ENCODE results near the gene TP53RK.

TP53RK gene

DNA sequence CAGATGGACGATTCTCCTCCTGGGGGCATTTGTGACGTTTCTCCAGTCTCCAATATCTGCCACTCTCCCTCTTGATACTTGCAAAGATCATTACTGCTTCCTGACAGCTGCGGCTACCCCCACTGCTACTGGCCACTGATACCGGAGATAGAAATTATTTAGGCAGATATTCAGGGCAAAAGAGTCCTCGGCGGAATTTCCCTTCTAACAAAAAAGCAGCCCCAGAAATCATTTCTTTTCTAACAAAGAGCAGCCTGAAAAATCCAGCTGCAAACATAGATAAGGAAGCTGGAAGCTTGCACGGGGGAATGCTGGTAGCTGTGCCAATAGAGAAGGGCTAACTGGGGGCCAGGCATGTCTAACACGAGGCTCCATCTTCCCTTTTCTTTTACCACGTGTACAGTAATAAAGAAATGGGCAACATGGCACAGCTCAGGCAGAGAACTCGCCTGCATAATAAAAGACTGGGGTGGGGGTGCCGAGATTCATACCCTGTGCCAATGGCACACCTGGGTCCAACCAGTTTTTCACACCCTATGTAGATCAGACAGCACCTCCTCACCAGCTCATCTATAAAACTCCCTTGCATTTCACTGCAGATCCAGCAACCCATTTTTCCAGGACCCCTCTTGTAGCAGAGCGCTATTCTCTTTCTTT lies 6.1 kb downstream of the TP53RK start (continued):
- TF ChIP-seq ZNF624 (tag by site-specific recombination; IDR thresholded peaks at IDR 0.05) (no peak), ZNF549 (tag by site-specific recombination; IDR thresholded peaks at IDR 0.05) (no peak), ZNF175 (tag by site-specific recombination; IDR thresholded peaks at IDR 0.05) (no peak), WT1 (tag by site-specific recombination; IDR thresholded peaks at IDR 0.05) (no peak), REPIN1 (tag by site-specific recombination; IDR thresholded peaks at IDR 0.05; ENCODE audit: low read depth) (no peak), ZNF391 (tag by site-specific recombination; IDR thresholded peaks at IDR 0.05; ENCODE audit: borderline replicate concordance, low read depth) (no peak), ZSCAN30 (tag by site-specific recombination; IDR thresholded peaks at IDR 0.05) (no peak)

DNA sequence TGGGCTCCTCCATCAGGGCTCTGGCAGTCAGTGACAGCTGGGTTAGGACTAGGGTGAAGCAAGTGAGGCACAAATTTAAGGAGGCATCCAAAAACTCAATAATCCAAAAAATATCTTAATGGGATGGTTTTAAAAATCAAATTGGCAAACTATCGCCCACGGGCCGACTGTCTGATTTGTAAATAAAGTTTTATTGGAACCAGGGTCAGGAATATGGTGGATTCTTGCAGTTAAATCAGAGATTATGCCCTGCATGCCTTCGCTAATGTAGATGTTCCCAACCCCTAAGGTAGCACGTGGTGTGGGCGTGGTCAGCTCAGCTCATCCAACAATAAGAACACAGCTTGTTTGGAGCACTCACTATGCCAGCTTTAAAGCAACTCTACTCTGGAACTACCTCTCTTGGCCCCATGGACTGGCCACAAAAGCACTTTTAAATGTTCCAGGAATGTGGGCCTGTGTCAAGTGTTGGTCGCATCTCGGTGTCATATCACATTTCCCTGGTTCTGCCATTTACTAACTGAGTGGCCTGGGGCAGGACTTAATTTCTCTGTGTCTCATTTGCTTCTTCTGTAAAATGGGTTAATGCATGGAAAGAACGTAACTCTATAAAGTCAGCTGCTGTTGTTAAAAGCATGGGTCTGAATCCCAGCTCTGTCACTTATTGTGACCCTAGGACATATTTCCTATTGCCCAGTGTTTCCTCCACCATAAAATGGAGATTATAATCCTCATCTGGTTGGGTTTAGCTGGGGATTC lies 7.0 kb downstream of the TP53RK start:
- ChIA-PET POLR2A (no interaction called here), CTCF (interaction anchor here (0.5 to 4.7 kb wide), 15 partner anchors 8 to 1154 kb away, joined by 3 to 45 read pairs (median 4); no protein-coding TSS in a partner anchor)

DNA sequence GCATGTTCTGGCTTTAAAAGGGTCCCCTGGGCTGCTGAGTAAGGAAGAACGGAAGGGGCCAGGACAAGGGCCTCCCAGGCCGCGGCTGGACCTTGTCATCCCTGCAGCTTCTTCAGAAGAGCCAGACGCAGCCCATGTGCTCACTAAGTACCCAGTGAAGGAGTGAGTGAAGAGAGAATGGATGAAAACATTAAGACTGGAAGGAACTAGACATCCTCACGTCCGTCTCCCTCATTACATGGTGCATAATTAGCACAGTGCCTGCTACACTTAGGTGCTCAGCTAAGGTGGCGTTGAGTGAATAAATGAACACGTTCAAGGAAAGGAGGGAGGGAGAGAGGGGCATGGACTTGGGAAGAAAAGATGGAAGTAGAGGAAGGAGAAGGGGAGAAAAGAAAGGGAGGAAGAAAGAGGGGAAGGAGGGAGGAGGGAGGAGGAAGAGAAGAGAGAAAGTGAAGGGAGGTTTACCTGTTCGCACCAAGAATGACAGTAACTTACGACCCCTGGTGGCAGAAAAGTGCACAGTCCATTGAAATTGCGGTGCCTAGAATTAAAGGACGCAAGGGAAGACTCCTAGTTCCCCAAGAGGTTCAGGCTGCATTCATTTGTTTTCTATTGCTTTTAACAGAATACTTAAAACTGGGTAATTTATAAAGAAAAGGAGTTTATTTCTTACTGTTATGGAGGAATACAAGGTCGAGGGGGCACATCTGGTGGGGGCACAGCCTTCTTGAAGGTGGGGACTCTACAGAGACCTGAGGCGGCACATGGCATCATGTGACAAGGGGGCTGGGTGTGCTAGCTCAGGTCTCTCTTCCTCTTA lies 8.0 kb downstream of the TP53RK start:
- ChIA-PET CTCF (interaction anchor here (0.5 to 4.7 kb wide), 23 partner anchors 9 to 1153 kb away, joined by 3 to 45 read pairs (median 4); partner anchors contain the start of gene ZNF334), POLR2A (no interaction called here)
- TF ChIP-seq ZNF654 (tag by site-specific recombination; IDR thresholded peaks at IDR 0.05; ENCODE audit: low read depth): peak; percentile 79
- TF ChIP-seq ZNF555 (tag by site-specific recombination; conservative IDR thresholded peaks at IDR 0.05): no peak
- TF ChIP-seq ZNF223 (tag by site-specific recombination; IDR thresholded peaks at IDR 0.05): no peak
- TF ChIP-seq REPIN1 (tag by site-specific recombination; IDR thresholded peaks at IDR 0.05; ENCODE audit: low read depth): no peak
- TF ChIP-seq ZBTB17 (tag by site-specific recombination; IDR thresholded peaks at IDR 0.05): peak; percentile 64; the same call in 1 of the 2 replicates
- peak; percentile 70 for TF ChIP-seq ZEB2 (tag by site-specific recombination; IDR thresholded peaks at IDR 0.05)
- no peak for TF ChIP-seq ZNF521 (tag by site-specific recombination; IDR thresholded peaks at IDR 0.05)
- TF ChIP-seq ZNF623 (tag by site-specific recombination; IDR thresholded peaks at IDR 0.05): no peak
- TF ChIP-seq SP7 (tag by site-specific recombination; IDR thresholded peaks at IDR 0.05): peak; percentile 18; the same call in 1 of the 2 replicates
- TF ChIP-seq ZNF2 (tag by site-specific recombination; IDR thresholded peaks at IDR 0.05): peak; percentile 81
- TF ChIP-seq ZNF600 (tag by site-specific recombination; IDR thresholded peaks at IDR 0.05): no peak
- TF ChIP-seq ZNF776 (tag by site-specific recombination; IDR thresholded peaks at IDR 0.05; ENCODE audit: borderline replicate concordance): no peak
- no peak for TF ChIP-seq ZNF561 (tag by site-specific recombination; IDR thresholded peaks at IDR 0.05; ENCODE audit: borderline replicate concordance)
- no peak for TF ChIP-seq WT1 (tag by site-specific recombination; IDR thresholded peaks at IDR 0.05)
- peak; percentile 65; the same call in 1 of the 2 replicates for TF ChIP-seq SCRT1 (tag by site-specific recombination; IDR thresholded peaks at IDR 0.05; ENCODE audit: borderline replicate concordance)
- TF ChIP-seq, protein P1, sequence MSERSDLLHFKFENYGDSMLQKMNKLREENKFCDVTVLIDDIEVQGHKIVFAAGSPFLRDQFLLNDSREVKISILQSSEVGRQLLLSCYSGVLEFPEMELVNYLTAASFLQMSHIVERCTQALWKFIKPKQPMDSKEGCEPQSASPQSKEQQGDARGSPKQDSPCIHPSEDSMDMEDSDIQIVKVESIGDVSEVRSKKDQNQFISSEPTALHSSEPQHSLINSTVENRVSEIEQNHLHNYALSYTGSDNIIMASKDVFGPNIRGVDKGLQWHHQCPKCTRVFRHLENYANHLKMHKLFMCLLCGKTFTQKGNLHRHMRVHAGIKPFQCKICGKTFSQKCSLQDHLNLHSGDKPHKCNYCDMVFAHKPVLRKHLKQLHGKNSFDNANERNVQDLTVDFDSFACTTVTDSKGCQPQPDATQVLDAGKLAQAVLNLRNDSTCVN (tag by site-specific recombination; optimal IDR thresholded peaks at IDR 0.05): no peak
- TF ChIP-seq ZFP41 (tag by site-specific recombination; IDR thresholded peaks at IDR 0.05; ENCODE audit: borderline replicate concordance): no peak
- no peak for TF ChIP-seq ZNF266 (tag by site-specific recombination; IDR thresholded peaks at IDR 0.05; ENCODE audit: low read depth)
- TF ChIP-seq, protein P2, sequence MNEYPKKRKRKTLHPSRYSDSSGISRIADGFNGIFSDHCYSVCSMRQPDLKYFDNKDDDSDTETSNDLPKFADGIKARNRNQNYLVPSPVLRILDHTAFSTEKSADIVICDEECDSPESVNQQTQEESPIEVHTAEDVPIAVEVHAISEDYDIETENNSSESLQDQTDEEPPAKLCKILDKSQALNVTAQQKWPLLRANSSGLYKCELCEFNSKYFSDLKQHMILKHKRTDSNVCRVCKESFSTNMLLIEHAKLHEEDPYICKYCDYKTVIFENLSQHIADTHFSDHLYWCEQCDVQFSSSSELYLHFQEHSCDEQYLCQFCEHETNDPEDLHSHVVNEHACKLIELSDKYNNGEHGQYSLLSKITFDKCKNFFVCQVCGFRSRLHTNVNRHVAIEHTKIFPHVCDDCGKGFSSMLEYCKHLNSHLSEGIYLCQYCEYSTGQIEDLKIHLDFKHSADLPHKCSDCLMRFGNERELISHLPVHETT (tag by site-specific recombination; IDR thresholded peaks at IDR 0.05): peak; percentile 46; the same call in 1 of the 2 replicates
- TF ChIP-seq, protein P3, sequence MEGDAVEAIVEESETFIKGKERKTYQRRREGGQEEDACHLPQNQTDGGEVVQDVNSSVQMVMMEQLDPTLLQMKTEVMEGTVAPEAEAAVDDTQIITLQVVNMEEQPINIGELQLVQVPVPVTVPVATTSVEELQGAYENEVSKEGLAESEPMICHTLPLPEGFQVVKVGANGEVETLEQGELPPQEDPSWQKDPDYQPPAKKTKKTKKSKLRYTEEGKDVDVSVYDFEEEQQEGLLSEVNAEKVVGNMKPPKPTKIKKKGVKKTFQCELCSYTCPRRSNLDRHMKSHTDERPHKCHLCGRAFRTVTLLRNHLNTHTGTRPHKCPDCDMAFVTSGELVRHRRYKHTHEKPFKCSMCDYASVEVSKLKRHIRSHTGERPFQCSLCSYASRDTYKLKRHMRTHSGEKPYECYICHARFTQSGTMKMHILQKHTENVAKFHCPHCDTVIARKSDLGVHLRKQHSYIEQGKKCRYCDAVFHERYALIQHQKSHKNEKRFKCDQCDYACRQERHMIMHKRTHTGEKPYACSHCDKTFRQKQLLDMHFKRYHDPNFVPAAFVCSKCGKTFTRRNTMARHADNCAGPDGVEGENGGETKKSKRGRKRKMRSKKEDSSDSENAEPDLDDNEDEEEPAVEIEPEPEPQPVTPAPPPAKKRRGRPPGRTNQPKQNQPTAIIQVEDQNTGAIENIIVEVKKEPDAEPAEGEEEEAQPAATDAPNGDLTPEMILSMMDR (tag by site-specific recombination; IDR thresholded peaks at IDR 0.05): peak; percentile 77
- TF ChIP-seq ZNF157 (tag by site-specific recombination; IDR thresholded peaks at IDR 0.05): no peak

More for the DNA sequence above, 7.0 kb downstream of the TP53RK start:
- Histone ChIP-seq H3K9me3 (ENCODE audit: control insufficient read depth, insufficient read depth, low read depth, low read length) (no peaks in the 10 kb centered on the region), H3K4me1 (ENCODE audit: control insufficient read depth, insufficient read depth, low read length) (no peaks in the 10 kb centered on the region), H3K27ac (ENCODE audit: extremely low read depth, low read depth, low read length) (no peak overlapping the region), H3K4me3 (ENCODE audit: low read depth, low read length) (no peak overlapping the region), H3K36me3 (ENCODE audit: control insufficient read depth in 2 of 2, insufficient read depth in 1 of 2, low read length in 2 of 2) (peaks cover 0 to 38% of the 10 kb centered on the region in 2 experiments; a peak in 1 of 3 replicates)
- peak; percentile 55; the same call in 1 of the 2 replicates for TF ChIP-seq KLF9 (tag by site-specific recombination; IDR thresholded peaks at IDR 0.05; ENCODE audit: low read depth)
- no peak for TF ChIP-seq EGR2 (tag by site-specific recombination; IDR thresholded peaks at IDR 0.05; ENCODE audit: low read depth)

More for the DNA sequence above, 8.0 kb downstream of the TP53RK start:
- no peak overlapping the region for H3K4me3 ChIP-seq (ENCODE audit: low read depth, low read length)
- H3K4me1 ChIP-seq (ENCODE audit: control insufficient read depth, insufficient read depth, low read length): no peaks in the 10 kb centered on the region
- no peak overlapping the region for H3K27ac ChIP-seq (ENCODE audit: extremely low read depth, low read depth, low read length)
- no peaks in the 10 kb centered on the region for H3K9me3 ChIP-seq (ENCODE audit: control insufficient read depth, insufficient read depth, low read depth, low read length)
- H3K36me3 ChIP-seq (ENCODE audit: control insufficient read depth in 2 of 2, insufficient read depth in 1 of 2, low read length in 2 of 2): peaks cover 0 to 28% of the 10 kb centered on the region in 2 experiments; a peak in 1 of 3 replicates
